ENCODE results near the gene MAN2A1.

Gene MAN2A1

GRCh38 chr5:109668237-109668636 lies 21.5 kb upstream of the MAN2A1 start:
- DNase-seq (ENCODE audit: low spot score in 2 of 2) (no peak), ATAC-seq (ENCODE audit: low read depth) (no peak)
- H3K27me3 Mint-ChIP-seq = peaks cover 18% of the 10 kb centered on the region
- no peaks in the 10 kb centered on the region for H3K36me3 Mint-ChIP-seq
- H3K9me3 Mint-ChIP-seq = no peaks in the 10 kb centered on the region
- no peak overlapping the region for H3K4me3 Mint-ChIP-seq
- H3K4me1 Mint-ChIP-seq = no peaks in the 10 kb centered on the region
- no peak overlapping the region for H3K27ac Mint-ChIP-seq

GRCh38 chr5:109668668-109669422 lies 20.9 kb upstream of the MAN2A1 start:
- Mint-ChIP-seq H3K9me3 (no peaks in the 10 kb centered on the region), H3K4me3 (no peak overlapping the region), H3K4me1 (no peaks in the 10 kb centered on the region), H3K27me3 (peaks cover 22% of the 10 kb centered on the region), H3K36me3 (no peaks in the 10 kb centered on the region), H3K27ac (no peak overlapping the region)
- DNase-seq (ENCODE audit: low spot score in 2 of 2) (no peak), ATAC-seq (ENCODE audit: low read depth) (no peak)

GRCh38 chr5:109669991-109670706 lies 19.6 kb upstream of the MAN2A1 start:
- Mint-ChIP-seq H3K27me3 (peaks cover 26% of the 10 kb centered on the region), H3K27ac (no peak overlapping the region), H3K9me3 (no peaks in the 10 kb centered on the region), H3K36me3 (no peaks in the 10 kb centered on the region), H3K4me1 (no peaks in the 10 kb centered on the region), H3K4me3 (no peak overlapping the region)
- no peak for ATAC-seq (ENCODE audit: low read depth)
- DNase-seq (ENCODE audit: low spot score in 2 of 2) = no peak

GRCh38 chr5:109671136-109671535 lies 18.6 kb upstream of the MAN2A1 start:
- H3K27me3 Mint-ChIP-seq = peaks cover 27% of the 10 kb centered on the region
- H3K9me3 Mint-ChIP-seq = no peaks in the 10 kb centered on the region
- no peak overlapping the region for H3K4me3 Mint-ChIP-seq
- H3K36me3 Mint-ChIP-seq = no peaks in the 10 kb centered on the region
- ATAC-seq (ENCODE audit: low read depth) = no peak
- no peak overlapping the region for H3K27ac Mint-ChIP-seq
- no peaks in the 10 kb centered on the region for H3K4me1 Mint-ChIP-seq
- no peak for DNase-seq (ENCODE audit: low spot score in 2 of 2)

- no peak for DNase-seq (ENCODE audit: low spot score in 2 of 2)
- Mint-ChIP-seq H3K4me3 (no peak overlapping the region), H3K4me1 (no peaks in the 10 kb centered on the region), H3K27me3 (peaks cover 32% of the 10 kb centered on the region), H3K9me3 (no peaks in the 10 kb centered on the region), H3K27ac (no peak overlapping the region), H3K36me3 (no peaks in the 10 kb centered on the region)
- ATAC-seq (ENCODE audit: low read depth) = no peak
Measured at GRCh38 chr5:109674596-109674995, 15.1 kb upstream of the MAN2A1 start.

- ATAC-seq (ENCODE audit: low read depth) = no peak
- Mint-ChIP-seq H3K9me3 (no peaks in the 10 kb centered on the region), H3K27ac (no peak overlapping the region), H3K36me3 (peaks cover 2% of the 10 kb centered on the region), H3K4me1 (no peaks in the 10 kb centered on the region), H3K4me3 (no peak overlapping the region), H3K27me3 (peaks cover 27% of the 10 kb centered on the region)
- no peak for DNase-seq (ENCODE audit: low spot score in 2 of 2)
Measured at GRCh38 chr5:109676920-109677319, 12.8 kb upstream of the MAN2A1 start.

- ATAC-seq (ENCODE audit: low read depth) = no peak
- Mint-ChIP-seq H3K9me3 (no peaks in the 10 kb centered on the region), H3K36me3 (peaks cover 2% of the 10 kb centered on the region), H3K4me3 (no peak overlapping the region), H3K4me1 (no peaks in the 10 kb centered on the region), H3K27ac (no peak overlapping the region), H3K27me3 (peaks cover 15% of the 10 kb centered on the region)
- DNase-seq (ENCODE audit: low spot score in 2 of 2) = no peak
Measured at GRCh38 chr5:109678447-109678846, 11.3 kb upstream of the MAN2A1 start.

GRCh38 chr5:109681763-109682162 lies 8.0 kb upstream of the MAN2A1 start:
- no peak for DNase-seq (ENCODE audit: low spot score in 2 of 2)
- H3K9me3 Mint-ChIP-seq = peaks cover 4% of the 10 kb centered on the region
- H3K4me3 Mint-ChIP-seq = no peak overlapping the region
- H3K4me1 Mint-ChIP-seq = no peaks in the 10 kb centered on the region
- peaks cover 2% of the 10 kb centered on the region for H3K36me3 Mint-ChIP-seq
- H3K27me3 Mint-ChIP-seq = peaks cover 8% of the 10 kb centered on the region
- ATAC-seq (ENCODE audit: low read depth) = no peak
- no peak overlapping the region for H3K27ac Mint-ChIP-seq

- DNase-seq (ENCODE audit: low spot score in 2 of 2) (no peak), ATAC-seq (ENCODE audit: low read depth) (no peak)
- Mint-ChIP-seq H3K9me3 (peaks cover 4% of the 10 kb centered on the region), H3K4me1 (no peaks in the 10 kb centered on the region), H3K27ac (no peak overlapping the region), H3K27me3 (peaks cover 6% of the 10 kb centered on the region), H3K36me3 (peaks cover 2% of the 10 kb centered on the region), H3K4me3 (no peak overlapping the region)
Measured at GRCh38 chr5:109682383-109682782, 7.3 kb upstream of the MAN2A1 start.

- Mint-ChIP-seq H3K27me3 (peaks cover 3% of the 10 kb centered on the region), H3K9me3 (peaks cover 4% of the 10 kb centered on the region), H3K4me3 (no peak overlapping the region), H3K27ac (no peak overlapping the region), H3K36me3 (no peaks in the 10 kb centered on the region), H3K4me1 (no peaks in the 10 kb centered on the region)
- ATAC-seq (ENCODE audit: low read depth) = no peak
- no peak for DNase-seq (ENCODE audit: low spot score in 2 of 2)
Measured at GRCh38 chr5:109685916-109686315, 3.8 kb upstream of the MAN2A1 start.

- DNase-seq (ENCODE audit: low spot score in 2 of 2) (peak in 1 of 2 donors; percentile 31), ATAC-seq (ENCODE audit: low read depth) (peak; percentile 0)
- Mint-ChIP-seq H3K36me3 (no peaks in the 10 kb centered on the region), H3K27ac (peak overlapping the region; percentile 92), H3K4me3 (peak overlapping the region; percentile 88), H3K4me1 (peaks cover 19% of the 10 kb centered on the region), H3K9me3 (peaks cover 4% of the 10 kb centered on the region), H3K27me3 (peaks cover 3% of the 10 kb centered on the region)
Measured at GRCh38 chr5:109688630-109688969, 1.1 kb upstream of the MAN2A1 start.

- Mint-ChIP-seq H3K4me3 (peak overlapping the region; percentile 88), H3K27ac (peak overlapping the region; percentile 92), H3K27me3 (peaks cover 3% of the 10 kb centered on the region), H3K9me3 (peaks cover 4% of the 10 kb centered on the region), H3K4me1 (peaks cover 24% of the 10 kb centered on the region), H3K36me3 (no peaks in the 10 kb centered on the region)
- ATAC-seq (ENCODE audit: low read depth) (peak; percentile 74), DNase-seq (ENCODE audit: low spot score in 2 of 2) (peak; percentile 75 to 85)
Measured at GRCh38 chr5:109688970-109689739, 572 bp upstream of the MAN2A1 start.

GRCh38 chr5:109690242-109690974 lies 681 bp downstream of the MAN2A1 start:
- ATAC-seq (ENCODE audit: low read depth) (peak; percentile 7), DNase-seq (ENCODE audit: low spot score in 2 of 2) (peak; percentile 41 to 59)
- Mint-ChIP-seq H3K27ac (peak overlapping the region; percentile 92), H3K4me1 (peaks cover 33% of the 10 kb centered on the region), H3K36me3 (no peaks in the 10 kb centered on the region), H3K27me3 (peaks cover 3% of the 10 kb centered on the region), H3K9me3 (peaks cover 4% of the 10 kb centered on the region), H3K4me3 (peak overlapping the region; percentile 88)

Data from memory B cell (primary cell).